Activated T-helper 1 cell treated with anti-CD3 and anti-CD28 coated beads, Interleukin-12 subunit alpha, Interleukin-12 subunit beta, Interleukin-2, Interleukin-4 antibody, amounts not matched to agents 30 ng/mL and 10 ng/mL and 1 ng/mL, durations not matched to agents 14 hours and 24 hours and 36 hours (primary cell): ENCODE measurements around the gene HECTD3. TPM values are rescaled to one million over a fixed set of nuclear protein-coding genes. Genes with fewer than 3 reads are reported as not detected.
A peak's percentile ranks its signal among the peaks of the same experiment; 100 is the strongest.
"Not testable (repeated sequence)": the region's sequence is repeated elsewhere in the genome, so short reads cannot be mapped to it uniquely, and the experiment has no call there.

Experiments used
- DNase-seq: peaks from one replicate; pipeline ENCODE4 v3.0.0; 2021; ENCODE audit warnings: low spot score
- H3K27ac Mint-ChIP-seq: one replicate; pipeline ENCODE4 v1.8.0; 2021; ENCODE audit warnings: mild to moderate bottlenecking, mixed read lengths
- H3K27me3 Mint-ChIP-seq: one replicate; pipeline ENCODE4 v1.8.0; 2022; ENCODE audit warnings: mild to moderate bottlenecking, moderate library complexity, mixed read lengths; ENCODE audit not compliant: insufficient read depth
- H3K36me3 Mint-ChIP-seq: one replicate; pipeline ENCODE4 v1.8.0; 2021; ENCODE audit warnings: low read depth, mixed read lengths
- H3K4me1 Mint-ChIP-seq: one replicate; pipeline ENCODE4 v1.8.0; 2021; ENCODE audit warnings: low read depth, mixed read lengths
- H3K4me3 Mint-ChIP-seq: one replicate; pipeline ENCODE4 v1.8.0; 2021; ENCODE audit warnings: mild to moderate bottlenecking, moderate library complexity, mixed read lengths
- H3K9me3 Mint-ChIP-seq: one replicate; pipeline ENCODE4 v1.8.0; 2021; ENCODE audit warnings: mixed read lengths
- intact Hi-C: fragments of 100-400 bp; cut with micrococcal nuclease; formaldehyde crosslinking; loops from one replicate; pipeline ENCODE4 v1.15.1; 2024
- total RNA-seq: library from RNA; stranded (reverse); gene quantifications from 2 replicates; pipeline ENCODE4 v1.2.3, GENCODE V29; 2022

Gene HECTD3
- total RNA-seq, 1 donor from 2014 or later = 22.2 TPM

DNA sequence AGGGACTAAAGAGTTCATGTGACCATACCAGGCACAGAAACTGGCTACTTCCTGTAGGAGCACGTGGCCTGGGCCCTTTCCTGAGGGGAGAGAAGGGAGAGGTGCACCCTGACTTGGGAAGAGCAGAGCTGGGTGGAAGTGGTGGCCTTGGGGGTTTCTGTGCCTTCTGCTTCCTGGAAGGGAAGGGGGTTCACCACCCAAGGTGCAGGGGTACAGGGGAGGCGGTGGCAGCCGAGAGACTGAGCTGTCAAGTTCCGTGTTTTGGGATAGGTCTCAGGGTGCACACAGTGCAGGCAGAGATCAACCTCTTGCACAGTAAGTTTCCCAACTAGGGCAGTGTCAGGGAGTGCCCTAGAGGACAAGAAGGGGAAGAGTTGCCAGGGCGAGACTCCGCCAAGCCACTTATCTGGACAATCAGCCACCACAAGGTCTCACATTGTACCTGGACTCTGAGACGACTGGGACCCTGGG is 10.1 kb downstream of the HECTD3 start:
- intact Hi-C loops = no loop called here
- H3K4me3 Mint-ChIP-seq = no peak overlapping the region
- H3K9me3 Mint-ChIP-seq = no peaks in the 10 kb centered on the region
- peaks cover 11% of the 10 kb centered on the region for H3K4me1 Mint-ChIP-seq
- peak overlapping the region; percentile 1 for H3K27ac Mint-ChIP-seq
- no peaks in the 10 kb centered on the region for H3K27me3 Mint-ChIP-seq
- DNase-seq = no peak
- peaks cover 21% of the 10 kb centered on the region for H3K36me3 Mint-ChIP-seq

DNA sequence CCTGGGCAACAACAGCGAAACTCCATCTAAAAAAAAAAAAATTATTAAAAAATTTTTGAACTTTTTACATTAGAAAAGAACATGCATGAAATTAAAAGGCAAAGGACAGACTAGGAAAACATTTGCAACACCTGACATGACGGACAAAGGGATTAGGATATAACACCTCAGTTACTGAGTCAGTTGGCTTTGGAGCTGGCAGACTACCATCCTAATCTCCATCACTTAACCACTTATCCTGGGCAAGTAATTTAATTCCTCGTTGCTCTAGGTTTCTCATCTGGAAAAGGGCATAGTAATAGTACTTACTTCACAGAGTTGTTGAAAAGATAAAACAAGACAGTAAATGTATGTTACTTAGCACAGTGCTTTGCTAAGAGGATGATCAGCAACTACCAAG is 11.9 kb downstream of the HECTD3 start:
- H3K9me3 Mint-ChIP-seq = no peaks in the 10 kb centered on the region
- DNase-seq = no peak
- intact Hi-C loops = no loop called here
- H3K36me3 Mint-ChIP-seq = peaks cover 12% of the 10 kb centered on the region
- H3K4me3 Mint-ChIP-seq = no peak overlapping the region
- H3K27me3 Mint-ChIP-seq = no peaks in the 10 kb centered on the region
- H3K27ac Mint-ChIP-seq = no peak overlapping the region
- peaks cover 11% of the 10 kb centered on the region for H3K4me1 Mint-ChIP-seq

DNA sequence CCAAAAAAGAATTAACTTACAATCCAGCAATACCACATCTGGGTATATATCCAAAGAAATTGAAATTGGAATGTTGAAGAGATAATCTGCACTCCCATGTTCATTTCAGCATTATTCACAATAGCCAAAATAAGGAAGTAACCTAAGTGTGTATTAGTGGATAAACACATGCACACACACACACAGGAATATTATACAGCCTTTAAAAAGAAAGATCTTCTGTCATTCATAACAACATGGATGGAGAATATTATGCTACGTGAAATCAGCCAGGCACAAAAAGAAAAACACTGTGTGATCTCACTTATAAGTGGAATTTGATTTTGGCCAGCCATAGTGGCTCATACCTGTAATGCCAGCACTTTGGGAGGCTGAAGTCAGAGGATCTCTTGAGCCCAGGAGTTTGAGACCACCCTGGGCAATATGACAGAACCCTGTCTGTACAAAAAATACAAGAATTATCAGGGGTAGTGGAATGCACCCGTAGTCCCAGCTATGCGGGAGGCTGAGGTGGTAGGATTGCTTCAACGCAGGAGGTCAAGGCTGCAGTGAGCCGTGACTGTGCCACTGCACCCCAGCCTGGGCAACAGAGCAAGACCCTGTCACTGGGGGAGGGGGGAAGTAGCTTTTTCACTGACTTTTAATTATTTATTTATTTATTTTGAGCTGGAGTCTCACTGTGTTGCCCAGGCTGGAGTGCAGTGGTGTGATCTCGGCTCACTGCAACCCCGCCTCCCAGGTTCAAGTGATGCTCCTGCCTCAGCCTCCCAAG is 15.5 kb downstream of the HECTD3 start:
- no peak for DNase-seq
- Mint-ChIP-seq H3K4me1 (peaks cover 7% of the 10 kb centered on the region), H3K4me3 (no peak overlapping the region)

DNA sequence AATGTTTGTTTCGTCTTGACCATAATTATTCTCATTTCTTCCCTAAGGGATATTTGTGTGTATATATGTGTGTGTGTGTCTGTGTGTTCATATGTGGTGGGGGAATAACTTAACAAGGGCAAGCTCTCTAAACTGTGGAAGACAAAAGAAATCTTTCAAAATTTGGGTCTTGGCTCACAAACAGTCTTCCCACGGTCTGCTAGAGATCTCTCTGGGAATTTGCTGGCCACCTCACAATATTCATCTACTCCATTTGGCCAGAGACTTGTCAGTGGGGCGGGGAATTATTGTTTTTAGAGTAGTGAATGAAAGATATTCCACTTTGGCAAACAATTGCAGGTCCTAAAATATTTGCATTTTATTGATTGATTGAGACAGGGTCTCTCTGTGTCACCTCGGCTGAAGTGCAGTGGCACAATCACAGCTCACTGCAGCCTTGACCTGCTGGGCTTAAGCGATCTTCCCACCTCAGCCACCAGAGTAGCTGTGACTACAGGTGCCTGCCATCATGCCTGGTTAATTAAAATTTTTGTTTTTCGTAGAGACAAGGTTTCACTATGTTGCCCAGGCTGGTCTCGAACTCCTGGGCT is 16.7 kb downstream of the HECTD3 start:
- H3K36me3 Mint-ChIP-seq = no peaks in the 10 kb centered on the region

More for the DNA sequence above, 15.5 kb downstream of the HECTD3 start:
- Mint-ChIP-seq H3K27me3 (no peaks in the 10 kb centered on the region), H3K27ac (no peak overlapping the region), H3K36me3 (no peaks in the 10 kb centered on the region), H3K9me3 (no peaks in the 10 kb centered on the region)
- intact Hi-C loops = no loop called here

DNA sequence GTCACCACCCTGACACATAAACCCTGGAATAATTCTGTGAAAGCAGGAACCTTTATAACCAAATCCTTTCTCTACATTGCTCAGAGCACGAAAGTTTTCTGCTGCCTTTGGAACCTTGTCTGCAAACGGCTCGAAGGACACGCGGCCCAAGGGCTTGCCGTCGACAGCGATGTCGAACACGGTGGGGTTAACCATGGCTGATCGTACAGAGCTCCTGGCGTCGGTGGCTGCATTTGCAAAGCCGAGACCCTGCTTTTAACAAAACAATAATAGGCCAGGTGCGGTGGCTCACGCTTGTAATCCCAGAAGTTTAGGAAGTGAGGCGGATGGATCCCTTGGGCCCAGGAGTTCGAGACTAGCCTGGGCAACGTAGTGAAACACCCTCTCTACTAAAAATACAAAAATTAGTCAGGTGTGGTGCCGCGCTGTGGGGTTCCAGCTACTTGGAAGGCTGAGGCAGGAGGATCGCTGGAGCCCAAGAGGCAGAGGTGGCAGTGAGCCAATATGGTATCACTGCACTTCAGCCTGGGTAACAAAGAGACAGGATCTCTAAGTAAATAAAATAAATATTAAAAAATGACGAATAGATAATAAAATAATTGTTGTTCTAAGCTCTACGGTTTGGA is 22.5 kb downstream of the HECTD3 start:
- Mint-ChIP-seq H3K36me3 (peaks cover 5% of the 10 kb centered on the region), H3K27me3 (peaks cover 2% of the 10 kb centered on the region), H3K9me3 (no peaks in the 10 kb centered on the region), H3K27ac (no peak overlapping the region), H3K4me3 (no peak overlapping the region), H3K4me1 (peaks cover 16% of the 10 kb centered on the region)
- DNase-seq = no peak
- intact Hi-C loops = loop anchor here (5.0 to 10.0 kb wide), 4 partner anchors 151 to 1281 kb away; partner anchors contain the start of genes GPBP1L1, ST3GAL3 and TMEM69

More for the DNA sequence above, 16.7 kb downstream of the HECTD3 start:
- intact Hi-C loops = no loop called here
- Mint-ChIP-seq H3K4me3 (no peak overlapping the region), H3K4me1 (peaks cover under 1% of the 10 kb centered on the region), H3K27ac (no peak overlapping the region), H3K27me3 (peaks cover 1% of the 10 kb centered on the region), H3K9me3 (no peaks in the 10 kb centered on the region)
- DNase-seq = no peak

DNA sequence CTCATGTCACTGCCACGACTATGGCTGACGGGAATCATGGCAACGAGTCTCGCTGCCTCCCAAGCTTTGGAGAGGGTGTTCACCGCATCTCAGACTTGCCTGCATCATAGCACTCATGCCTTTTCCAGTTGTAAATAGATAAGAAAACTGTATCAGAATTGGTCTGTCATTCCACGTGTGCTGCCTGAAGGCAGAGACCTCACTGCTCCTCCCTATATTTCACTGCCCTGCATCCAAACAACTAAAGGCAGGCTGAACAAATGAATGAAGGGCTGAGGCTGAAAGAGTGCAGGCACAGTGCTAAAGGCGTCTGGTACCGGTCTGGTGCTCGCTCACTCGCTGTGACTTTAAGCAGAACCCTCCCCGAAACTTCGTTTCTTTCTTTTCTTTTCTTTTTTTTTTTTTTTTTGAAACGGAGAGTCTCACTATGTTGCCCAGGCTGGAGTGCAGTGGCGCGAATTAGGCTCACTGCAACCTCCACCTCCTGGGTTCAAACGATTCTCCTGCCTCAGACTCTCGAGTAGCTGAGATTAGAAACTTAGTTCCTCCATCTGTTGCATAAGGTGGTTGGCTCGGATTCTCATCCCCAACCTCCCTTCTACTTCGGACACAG is 25.3 kb downstream of the HECTD3 start:
- intact Hi-C loops = loop anchor here (1.0 to 10.0 kb wide), 9 partner anchors 25 to 1279 kb away; partner anchors contain the start of genes ARMH1, GPBP1L1, HECTD3 and MUTYH
- Mint-ChIP-seq H3K4me3 (peak overlapping the region; percentile 100), H3K9me3 (no peaks in the 10 kb centered on the region), H3K27ac (peak overlapping the region; percentile 94), H3K36me3 (peaks cover 8% of the 10 kb centered on the region), H3K27me3 (peaks cover 2% of the 10 kb centered on the region), H3K4me1 (peaks cover 21% of the 10 kb centered on the region)
- DNase-seq = no peak

DNA sequence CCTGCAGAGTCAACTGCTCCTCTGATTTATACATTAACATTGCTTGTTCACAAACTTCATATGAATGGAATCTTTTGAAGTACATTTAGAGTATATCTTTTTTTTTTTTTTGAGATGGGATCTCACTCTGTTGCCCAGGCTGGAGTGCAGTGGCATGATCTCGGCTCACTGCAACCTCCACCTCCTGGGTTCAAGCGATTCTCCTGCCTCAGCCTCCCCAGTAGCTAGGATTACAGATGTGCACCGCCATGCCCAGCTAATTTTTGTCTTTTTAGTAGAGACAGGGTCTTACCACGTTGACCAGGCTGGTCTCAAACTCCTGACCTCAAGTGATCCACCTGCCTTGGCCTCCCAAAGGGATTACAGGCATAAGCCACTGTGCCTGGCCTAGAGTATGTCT is 33.8 kb downstream of the HECTD3 start:
- H3K27ac Mint-ChIP-seq, DNase-seq, intact Hi-C loops, H3K4me1 Mint-ChIP-seq, H3K4me3 Mint-ChIP-seq, H3K27me3 Mint-ChIP-seq, H3K9me3 Mint-ChIP-seq: not testable (repeated sequence)
- peaks cover 39% of the 10 kb centered on the region for H3K36me3 Mint-ChIP-seq

DNA sequence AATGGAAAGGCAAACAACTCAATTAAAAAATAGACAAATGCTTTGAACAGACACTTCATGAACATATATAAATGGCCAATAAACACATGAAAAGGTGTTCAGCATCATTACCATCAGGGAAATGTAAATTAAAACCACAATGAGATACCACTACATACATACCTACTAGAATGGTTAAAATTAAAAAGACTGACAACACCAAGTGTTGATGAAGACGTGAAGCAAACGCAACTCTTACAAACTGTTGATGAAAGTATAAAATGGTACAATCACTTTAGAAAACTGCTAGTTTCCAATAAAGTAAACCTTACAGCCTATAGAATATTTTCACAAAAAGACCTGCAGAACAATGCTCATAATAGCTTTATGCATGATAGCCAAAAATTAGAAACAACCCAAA is 34.9 kb downstream of the HECTD3 start:
- H3K36me3 Mint-ChIP-seq = peaks cover 40% of the 10 kb centered on the region
- H3K9me3 Mint-ChIP-seq = peaks cover 9% of the 10 kb centered on the region
- intact Hi-C loops = no loop called here
- H3K4me1 Mint-ChIP-seq = no peaks in the 10 kb centered on the region
- no peak overlapping the region for H3K4me3 Mint-ChIP-seq
- no peak for DNase-seq
- no peak overlapping the region for H3K27ac Mint-ChIP-seq
- no peaks in the 10 kb centered on the region for H3K27me3 Mint-ChIP-seq

DNA sequence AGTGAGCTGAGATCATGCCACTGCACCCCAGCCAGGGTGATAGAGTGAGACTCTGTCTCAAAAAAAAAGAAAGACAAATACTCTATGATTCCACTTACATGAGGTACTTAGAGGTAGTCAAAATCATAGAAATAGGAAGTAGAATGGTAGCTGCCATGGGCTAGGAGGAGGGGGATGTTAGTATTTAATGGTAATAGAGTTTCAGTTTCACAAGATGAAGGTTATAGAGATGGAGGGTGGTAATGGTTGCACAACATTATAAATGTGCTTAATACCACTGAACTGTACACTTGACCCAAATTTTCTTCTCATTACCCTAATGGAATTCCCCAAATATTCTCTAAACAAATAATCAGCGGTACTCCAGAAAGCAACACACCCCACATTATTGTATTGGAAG is 37.5 kb downstream of the HECTD3 start:
- intact Hi-C loops = no loop called here
- DNase-seq = no peak
- H3K36me3 Mint-ChIP-seq = peaks cover 36% of the 10 kb centered on the region
- peaks cover 9% of the 10 kb centered on the region for H3K9me3 Mint-ChIP-seq
- no peak overlapping the region for H3K4me3 Mint-ChIP-seq
- H3K4me1 Mint-ChIP-seq = no peaks in the 10 kb centered on the region
- no peak overlapping the region for H3K27ac Mint-ChIP-seq
- H3K27me3 Mint-ChIP-seq = no peaks in the 10 kb centered on the region

DNA sequence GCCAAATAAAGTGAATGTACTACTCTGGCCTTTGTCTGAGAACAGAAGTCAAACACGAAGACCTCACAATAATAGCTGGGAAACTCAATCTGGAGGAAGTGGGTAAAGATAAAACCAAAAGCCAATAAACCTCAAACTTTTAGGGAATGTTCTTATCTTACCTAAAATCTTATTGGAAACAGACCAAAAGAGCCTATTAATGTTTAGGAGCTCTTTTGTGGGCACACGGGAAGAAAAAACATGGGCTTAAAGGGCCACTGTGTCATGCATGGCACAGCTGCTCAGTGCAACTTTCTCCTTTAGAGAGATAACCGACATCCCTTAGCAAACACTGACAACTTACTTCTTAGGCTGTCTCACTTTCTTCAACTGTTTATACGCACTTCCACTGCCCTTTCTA is 40.8 kb downstream of the HECTD3 start:
- intact Hi-C loops = loop anchor here (2.0 kb wide), 1 partner anchor 20 kb away; no protein-coding TSS in a partner anchor
- Mint-ChIP-seq H3K4me1 (no peaks in the 10 kb centered on the region), H3K4me3 (no peak overlapping the region), H3K27me3 (no peaks in the 10 kb centered on the region), H3K36me3 (peaks cover 17% of the 10 kb centered on the region), H3K9me3 (no peaks in the 10 kb centered on the region), H3K27ac (no peak overlapping the region)
- DNase-seq = no peak

DNA sequence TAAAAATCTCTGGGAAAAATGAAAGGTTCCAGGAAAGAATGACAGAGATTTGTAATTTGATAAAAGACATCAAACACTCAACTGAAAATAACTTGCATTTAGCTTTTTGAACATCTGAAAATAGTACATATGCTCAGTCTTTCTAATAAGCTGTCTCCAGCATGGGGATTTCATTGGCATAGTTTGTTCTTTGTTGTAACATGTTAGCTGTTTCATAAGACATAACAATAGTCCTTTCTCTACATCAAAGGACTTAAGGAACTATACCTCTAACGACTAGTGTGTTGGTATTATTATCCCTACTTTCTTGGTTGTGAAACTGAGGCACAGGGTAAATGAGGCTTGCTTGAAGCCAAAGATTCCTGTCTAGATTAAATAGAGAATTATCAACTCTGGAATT is 46.7 kb downstream of the HECTD3 start:
- H3K27ac Mint-ChIP-seq = no peak overlapping the region
- intact Hi-C loops = no loop called here
- H3K27me3 Mint-ChIP-seq = no peaks in the 10 kb centered on the region
- no peaks in the 10 kb centered on the region for H3K9me3 Mint-ChIP-seq
- no peak overlapping the region for H3K4me3 Mint-ChIP-seq
- peaks cover 16% of the 10 kb centered on the region for H3K36me3 Mint-ChIP-seq
- no peaks in the 10 kb centered on the region for H3K4me1 Mint-ChIP-seq
- no peak for DNase-seq

DNA sequence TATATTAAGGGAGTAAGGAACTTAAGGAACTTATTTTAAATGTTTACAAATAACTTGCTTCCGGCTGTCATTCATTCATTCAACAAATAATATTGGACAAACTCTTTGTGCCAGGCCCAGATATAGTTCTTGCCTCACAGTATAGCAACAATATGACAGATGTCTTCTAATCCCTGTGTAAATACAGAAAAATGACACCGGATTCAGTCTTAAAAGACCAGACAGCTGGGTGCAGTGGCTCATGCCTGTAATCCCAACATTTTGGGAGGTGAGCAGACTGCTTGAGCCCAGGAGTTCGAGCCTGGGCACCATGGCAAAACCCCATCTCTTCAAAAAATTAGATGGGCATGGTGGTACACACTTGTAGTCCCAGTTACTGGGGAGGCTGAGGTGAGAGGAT is 48.4 kb downstream of the HECTD3 start:
- Mint-ChIP-seq H3K27ac (no peak overlapping the region), H3K4me3 (no peak overlapping the region), H3K4me1 (no peaks in the 10 kb centered on the region), H3K9me3 (no peaks in the 10 kb centered on the region), H3K36me3 (peaks cover 11% of the 10 kb centered on the region), H3K27me3 (no peaks in the 10 kb centered on the region)
- intact Hi-C loops = no loop called here
- DNase-seq = no peak

DNA sequence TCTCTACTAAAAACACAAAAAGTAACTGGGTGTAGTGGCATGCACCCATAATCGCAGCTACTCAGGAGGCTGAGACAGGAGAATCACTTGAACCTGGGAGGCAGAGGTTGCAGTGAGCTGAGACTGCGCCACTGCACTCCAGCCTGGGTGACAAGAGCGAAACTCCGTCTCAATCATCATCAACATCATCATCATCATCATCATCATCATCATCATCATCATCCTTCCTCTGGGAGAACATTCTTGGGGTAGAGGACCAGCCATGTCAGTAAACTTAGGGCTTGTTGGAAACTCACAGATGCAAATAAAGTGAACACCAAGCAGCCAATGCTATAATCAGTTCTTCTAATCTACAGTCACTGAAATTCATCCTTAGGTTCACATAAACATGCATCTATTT is 49.1 kb downstream of the HECTD3 start:
- H3K36me3 Mint-ChIP-seq = peaks cover 11% of the 10 kb centered on the region
- H3K9me3 Mint-ChIP-seq, DNase-seq, H3K4me3 Mint-ChIP-seq, H3K27me3 Mint-ChIP-seq, H3K4me1 Mint-ChIP-seq, intact Hi-C loops: not testable (repeated sequence)
- H3K27ac Mint-ChIP-seq = peak overlapping the region; percentile 27
